Measurements from ENCODE around the gene PCYOX1L.

The PCYOX1L gene

DNA sequence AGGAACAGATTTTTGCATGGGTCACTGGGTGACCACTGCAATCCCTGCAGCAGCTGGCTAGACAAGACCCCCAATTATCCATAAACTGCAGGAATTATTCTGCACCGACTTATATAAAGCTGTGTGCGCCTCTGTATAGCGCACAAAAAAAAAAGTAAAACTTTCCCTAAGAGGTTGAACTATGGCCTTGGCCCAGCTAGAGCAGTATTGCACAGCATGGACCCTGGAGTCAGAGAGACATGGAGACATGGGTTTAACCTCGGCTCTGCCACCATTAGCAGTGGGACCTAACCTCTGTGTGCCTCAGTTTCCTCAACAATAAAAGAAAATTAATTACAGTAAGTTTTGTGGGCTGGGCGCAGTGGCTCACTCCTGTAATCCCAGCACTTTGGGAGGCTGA is 29.7 kb upstream of the PCYOX1L start:
- TF ChIP-seq CTCF (IDR thresholded peaks at IDR 0.05; ENCODE audit: control extremely low read depth, extremely low read depth, low read depth, missing control alignments) = no peak
- CTCF ChIA-PET = interaction anchor here (1.3 to 12.6 kb wide), 2 partner anchors 10 to 42 kb away, joined by 3 to 152 read pairs; no protein-coding TSS in a partner anchor
- POLR2A ChIA-PET = no interaction called here
- DNase-seq (ENCODE audit: extremely low spot score) = no peak

DNA sequence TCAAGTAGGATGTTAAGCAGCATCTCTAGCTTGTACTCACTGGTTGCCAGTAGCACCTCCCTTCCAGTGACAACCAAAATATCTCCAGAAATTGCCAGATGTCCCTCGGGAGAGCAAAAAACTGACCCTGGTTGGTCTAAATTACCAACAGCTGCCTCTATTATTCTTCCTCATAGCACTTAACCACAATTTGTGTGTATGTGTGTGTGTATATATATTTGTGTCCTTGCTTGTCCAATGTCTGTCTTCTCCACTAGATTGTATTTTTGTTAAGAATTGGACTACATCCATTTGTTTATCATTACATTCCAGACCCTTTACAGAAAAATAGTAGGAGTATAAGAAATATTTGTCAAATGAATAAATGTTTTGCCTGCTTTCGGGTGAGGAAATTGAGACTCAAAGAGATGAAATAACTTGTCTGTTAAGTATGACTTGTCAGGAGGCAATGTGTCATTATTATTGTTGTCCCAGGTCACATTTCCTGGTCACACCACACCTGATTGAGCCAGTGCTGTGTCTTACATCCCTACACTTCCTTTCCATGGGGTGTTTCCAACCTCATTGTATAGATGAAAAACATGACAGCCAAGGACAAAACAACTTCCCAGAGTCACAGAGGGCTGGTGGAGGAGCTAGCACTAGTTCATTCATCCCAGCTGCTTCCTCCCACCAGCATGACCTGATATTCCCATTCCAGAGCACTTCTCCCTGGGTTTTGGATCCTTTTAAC is 24.0 kb upstream of the PCYOX1L start:
- TF ChIP-seq CTCF (IDR thresholded peaks at IDR 0.05; ENCODE audit: control extremely low read depth, extremely low read depth, low read depth, missing control alignments) = no peak
- no peak for DNase-seq (ENCODE audit: extremely low spot score)
- ChIA-PET CTCF (interaction anchor here (0.8 to 1.9 kb wide), 8 partner anchors 10 to 101 kb away, joined by 3 to 11 read pairs (median 4); partner anchors contain the start of gene GRPEL2), POLR2A (no interaction called here)

DNA sequence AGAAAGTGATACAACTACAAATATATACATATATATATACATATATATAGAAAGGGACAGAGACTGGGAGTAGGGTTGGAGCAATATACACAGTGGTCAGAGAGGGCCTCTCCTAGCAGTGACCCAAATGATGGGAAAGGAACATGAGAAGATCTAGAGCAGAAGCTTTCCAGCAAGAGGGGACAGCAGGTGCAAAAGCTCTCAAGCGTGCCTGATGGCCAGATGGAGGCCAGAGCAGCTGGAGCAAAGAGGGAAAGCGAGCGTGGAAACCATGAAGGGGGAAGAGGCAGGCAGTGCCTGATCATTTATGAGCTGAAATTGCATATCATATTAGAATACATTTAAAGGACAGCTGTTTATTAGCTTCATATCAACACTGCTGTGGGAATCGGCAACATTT is 20.1 kb upstream of the PCYOX1L start:
- ChIA-PET POLR2A (no interaction called here), CTCF (interaction anchor here (0.8 to 3.6 kb wide), 6 partner anchors 10 to 34 kb away, joined by 3 to 11 read pairs (median 3); no protein-coding TSS in a partner anchor)
- DNase-seq (ENCODE audit: extremely low spot score) = no peak
- TF ChIP-seq CTCF (IDR thresholded peaks at IDR 0.05; ENCODE audit: control extremely low read depth, extremely low read depth, low read depth, missing control alignments) = no peak

DNA sequence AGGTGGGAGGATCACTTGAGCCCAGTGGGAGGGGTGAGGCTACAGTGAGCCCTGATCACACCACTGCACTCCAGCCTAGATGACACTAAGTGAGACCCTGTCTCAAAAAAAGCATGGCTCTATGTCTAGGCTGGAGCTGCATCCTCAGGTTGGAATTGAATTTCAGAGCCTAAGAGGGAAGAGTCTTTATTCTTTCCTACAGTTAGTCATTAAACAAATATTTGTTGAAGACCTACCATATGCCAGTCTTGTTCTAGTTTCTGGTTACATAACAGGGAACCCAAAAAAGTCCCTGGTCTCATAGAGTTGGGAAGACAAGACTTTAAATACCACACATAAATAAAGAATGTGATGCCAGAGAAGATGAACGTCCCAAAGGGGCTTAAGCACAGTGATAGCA is 19.5 kb upstream of the PCYOX1L start:
- ChIA-PET CTCF (interaction anchor here (0.8 to 3.6 kb wide), 6 partner anchors 10 to 33 kb away, joined by 3 to 11 read pairs (median 3); no protein-coding TSS in a partner anchor), POLR2A (no interaction called here)
- TF ChIP-seq CTCF (IDR thresholded peaks at IDR 0.05; ENCODE audit: control extremely low read depth, extremely low read depth, low read depth, missing control alignments) = no peak
- no peak for DNase-seq (ENCODE audit: extremely low spot score)

DNA sequence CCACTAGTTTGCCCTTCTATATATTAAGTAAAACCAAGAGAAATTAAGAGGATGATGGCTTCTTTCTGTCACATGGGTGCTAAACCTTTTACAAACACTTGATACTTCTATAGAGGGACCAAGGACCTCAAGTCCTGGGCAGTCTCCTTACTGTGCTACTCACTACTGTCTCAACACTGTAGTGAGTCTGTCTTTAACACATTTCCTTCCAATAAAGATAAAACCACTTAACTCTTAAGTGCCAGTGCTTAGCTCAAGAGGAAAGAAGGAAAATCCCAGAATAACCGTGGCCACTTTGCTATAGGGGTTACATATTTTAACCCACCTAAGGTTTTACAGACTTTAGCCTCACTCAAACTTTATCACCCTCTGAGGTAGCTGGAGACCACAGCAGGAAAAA is 16.9 kb upstream of the PCYOX1L start:
- TF ChIP-seq CTCF (IDR thresholded peaks at IDR 0.05; ENCODE audit: control extremely low read depth, extremely low read depth, low read depth, missing control alignments) = no peak
- ChIA-PET CTCF (interaction anchor here (0.8 to 3.6 kb wide), 7 partner anchors 13 to 224 kb away, joined by 3 to 19 read pairs (median 4); no protein-coding TSS in a partner anchor), POLR2A (no interaction called here)
- no peak for DNase-seq (ENCODE audit: extremely low spot score)

DNA sequence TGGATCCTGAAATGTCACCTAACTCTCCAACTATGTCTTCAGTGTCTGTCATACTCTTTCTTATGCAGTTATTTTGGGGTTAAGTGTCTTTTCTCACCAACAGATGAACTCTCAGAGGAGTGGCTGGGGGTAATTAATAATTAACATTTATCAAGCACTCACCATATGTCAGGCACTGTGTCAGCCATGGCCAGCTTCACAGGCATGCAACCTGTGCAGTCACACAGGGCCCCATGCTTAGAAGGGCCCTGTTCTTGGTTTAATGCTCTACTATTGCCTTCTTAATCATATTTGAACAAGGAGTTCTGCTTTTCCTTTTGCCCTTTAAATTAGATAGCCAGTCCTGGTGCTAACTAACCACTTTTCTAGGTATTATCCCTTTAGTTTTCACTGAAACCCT is 16.0 kb upstream of the PCYOX1L start:
- POLR2A ChIA-PET = interaction anchor here (0.5 kb wide), 1 partner anchor 612 kb away, joined by 3 read pairs; no protein-coding TSS in a partner anchor
- CTCF ChIA-PET = interaction anchor here (1.8 to 3.6 kb wide), 2 partner anchors 16 to 26 kb away, joined by 6 to 19 read pairs; partner anchors contain the start of gene PCYOX1L
- DNase-seq (ENCODE audit: extremely low spot score) = no peak
- no peak for TF ChIP-seq CTCF (IDR thresholded peaks at IDR 0.05; ENCODE audit: control extremely low read depth, extremely low read depth, low read depth, missing control alignments)

All from GM10248 (cell line).